Smooth muscle cell (in vitro differentiated cells): ENCODE data around the gene SLC2A6. TPM values are rescaled to one million over a fixed set of nuclear protein-coding genes. Genes with fewer than 3 reads are reported as not detected.

Experiments used
- DNase-seq: peaks from one replicate; lab custom pipeline; 2025; ENCODE audit not compliant: unreplicated experiment; lab: John Stamatoyannopoulos, UW
- H2AFZ ChIP-seq: fragments of 200-600 bp; sonication (generic); 2 replicates; pipeline ENCODE4 v1.6.0; 2016; ENCODE audit warnings: antibody characterized with exemption, low read depth, mild to moderate bottlenecking
- H3F3A ChIP-seq: fragments of 200-600 bp; sonication (generic); 2 replicates; pipeline ENCODE4 v1.6.0; 2017; ENCODE audit warnings: antibody characterized with exemption, low read depth
- H3K27ac ChIP-seq: fragments of 200-600 bp; sonication (generic); 2 replicates; pipeline ENCODE4 v1.5.1; 2016; ENCODE audit warnings: low read depth, mild to moderate bottlenecking
- H3K27me3 ChIP-seq: fragments of 200-600 bp; sonication (generic); 2 replicates; pipeline ENCODE4 v1.6.1; 2016; ENCODE audit warnings: low read depth, mild to moderate bottlenecking
- H3K36me3 ChIP-seq: fragments of 200-600 bp; sonication (generic); 2 replicates; pipeline ENCODE4 v1.5.1; 2016; ENCODE audit warnings: low read depth
- H3K4me1 ChIP-seq: fragments of 200-600 bp; sonication (generic); 2 replicates; pipeline ENCODE4 v1.5.1; 2016; ENCODE audit warnings: low read depth
- H3K4me2 ChIP-seq: fragments of 200-600 bp; sonication (generic); 2 replicates; pipeline ENCODE4 v1.6.0; 2016; ENCODE audit warnings: mild to moderate bottlenecking
- H3K4me3 ChIP-seq: fragments of 200-600 bp; sonication (generic); 2 replicates; pipeline ENCODE4 v1.5.1; 2016; ENCODE audit warnings: mild to moderate bottlenecking
- H3K79me2 ChIP-seq: fragments of 200-600 bp; sonication (generic); 2 replicates; pipeline ENCODE4 v1.6.0; 2016; ENCODE audit warnings: low read depth, mild to moderate bottlenecking
- H3K9ac ChIP-seq: fragments of 200-600 bp; sonication (generic); 2 replicates; pipeline ENCODE4 v1.6.0; 2016; ENCODE audit warnings: low read depth
- H3K9me3 ChIP-seq: fragments of 200-600 bp; sonication (generic); replicated peaks from 2 replicates; pipeline ENCODE4 v1.5.1; 2016; ENCODE audit warnings: low read depth
- H4K20me1 ChIP-seq: fragments of 200-600 bp; sonication (generic); 2 replicates; pipeline ENCODE4 v1.6.0; 2016; ENCODE audit warnings: low read depth
- WGBS: methylation state at CpG from one replicate; pipeline ENCODE4 v1.1.7; 2016; ENCODE audit warnings: low lambda C conversion rate; 5-methylcytosine and 5-hydroxymethylcytosine counted together
- polyA plus RNA-seq: library from polyadenylated mRNA; unstranded; fragments of >200 nt; fragmentation: Nextera tagmentation; extraction: Ambion mirVana; gene quantifications from 2 replicates; pipeline ENCODE4 v1.2.1, GENCODE V29; 2016
- total RNA-seq: library from RNA; depleted of rRNA; stranded (reverse); fragments of >200 nt; gene quantifications from 2 replicates; pipeline ENCODE4 v1.2.3, GENCODE V29; 2014
- TF ChIP-seq, protein P1 (sequence below): fragments of 200-600 bp; sonication (generic); IDR thresholded peaks from 2 replicates; pipeline ENCODE4 v1.5.1; 2017; ENCODE audit warnings: borderline replicate concordance, mild to moderate bottlenecking, antibody characterized with exemption; ENCODE audit not compliant: insufficient read depth, poor library complexity, severe bottlenecking

SLC2A6 gene
- total and polyA plus RNA-seq, 2 experiments from 2014 or later: 13.8 to 21.0 TPM

DNA sequence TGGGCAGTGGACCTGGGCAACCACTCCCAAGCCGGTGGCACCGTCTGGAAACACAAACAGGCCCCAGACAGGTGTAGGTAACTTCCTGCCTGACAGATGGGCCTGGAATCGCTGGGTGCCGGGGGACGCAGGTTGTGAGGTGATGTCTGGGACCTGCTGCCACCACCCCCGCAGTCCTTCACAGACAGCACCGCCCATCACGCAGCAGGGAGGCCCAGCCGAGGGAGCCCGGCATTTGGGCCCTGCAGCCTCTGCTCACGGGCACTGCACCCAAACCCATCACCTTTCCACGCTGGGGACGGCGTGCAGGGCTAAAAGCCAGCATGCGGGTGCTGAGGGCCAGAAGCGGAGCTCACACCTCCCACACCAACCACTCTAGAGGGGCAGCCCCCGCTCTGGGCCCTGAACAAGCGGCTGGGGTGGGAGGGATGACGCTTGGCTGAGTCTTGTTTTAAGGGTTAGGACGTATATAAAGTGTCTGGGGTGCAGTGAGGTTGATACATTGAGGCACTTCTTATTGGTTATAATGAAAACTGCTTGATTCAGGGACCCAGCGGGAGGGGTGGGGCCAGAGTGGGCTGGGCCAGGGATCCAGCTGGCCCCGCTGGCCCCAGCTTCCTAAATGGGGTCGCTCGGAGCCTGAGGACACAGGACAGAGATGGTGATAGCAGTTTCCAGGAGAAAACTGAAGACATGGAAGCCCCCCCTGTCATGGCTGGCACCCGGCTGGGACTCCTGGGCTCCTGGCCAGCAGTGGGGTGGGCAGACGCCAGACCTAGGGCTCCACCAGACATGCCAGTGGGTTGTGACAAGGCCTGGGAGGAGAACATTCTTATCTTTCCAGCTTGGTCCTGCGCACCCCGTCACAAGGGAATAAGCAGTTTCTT lies 34.6 kb upstream of the SLC2A6 start:
- H3K27ac ChIP-seq: no peak overlapping the region
- no peaks in the 10 kb centered on the region for H3K9me3 ChIP-seq
- no peak for DNase-seq
- H3K27me3 ChIP-seq: no peaks in the 10 kb centered on the region
- TF ChIP-seq, protein P1, sequence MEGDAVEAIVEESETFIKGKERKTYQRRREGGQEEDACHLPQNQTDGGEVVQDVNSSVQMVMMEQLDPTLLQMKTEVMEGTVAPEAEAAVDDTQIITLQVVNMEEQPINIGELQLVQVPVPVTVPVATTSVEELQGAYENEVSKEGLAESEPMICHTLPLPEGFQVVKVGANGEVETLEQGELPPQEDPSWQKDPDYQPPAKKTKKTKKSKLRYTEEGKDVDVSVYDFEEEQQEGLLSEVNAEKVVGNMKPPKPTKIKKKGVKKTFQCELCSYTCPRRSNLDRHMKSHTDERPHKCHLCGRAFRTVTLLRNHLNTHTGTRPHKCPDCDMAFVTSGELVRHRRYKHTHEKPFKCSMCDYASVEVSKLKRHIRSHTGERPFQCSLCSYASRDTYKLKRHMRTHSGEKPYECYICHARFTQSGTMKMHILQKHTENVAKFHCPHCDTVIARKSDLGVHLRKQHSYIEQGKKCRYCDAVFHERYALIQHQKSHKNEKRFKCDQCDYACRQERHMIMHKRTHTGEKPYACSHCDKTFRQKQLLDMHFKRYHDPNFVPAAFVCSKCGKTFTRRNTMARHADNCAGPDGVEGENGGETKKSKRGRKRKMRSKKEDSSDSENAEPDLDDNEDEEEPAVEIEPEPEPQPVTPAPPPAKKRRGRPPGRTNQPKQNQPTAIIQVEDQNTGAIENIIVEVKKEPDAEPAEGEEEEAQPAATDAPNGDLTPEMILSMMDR: no peak
- H3K36me3 ChIP-seq: no peaks in the 10 kb centered on the region
- no peak overlapping the region for H3K9ac ChIP-seq
- no peaks in the 10 kb centered on the region for H3K79me2 ChIP-seq
- WGBS: 86% methylated on average over 24 of the region's 28 CpGs
- no peak overlapping the region for H3K4me3 ChIP-seq
- H2AFZ ChIP-seq: no peak overlapping the region
- no peaks in the 10 kb centered on the region for H3F3A ChIP-seq
- no peak overlapping the region for H3K4me2 ChIP-seq
- H3K4me1 ChIP-seq: peaks cover 12% of the 10 kb centered on the region
- no peaks in the 10 kb centered on the region for H4K20me1 ChIP-seq

DNA sequence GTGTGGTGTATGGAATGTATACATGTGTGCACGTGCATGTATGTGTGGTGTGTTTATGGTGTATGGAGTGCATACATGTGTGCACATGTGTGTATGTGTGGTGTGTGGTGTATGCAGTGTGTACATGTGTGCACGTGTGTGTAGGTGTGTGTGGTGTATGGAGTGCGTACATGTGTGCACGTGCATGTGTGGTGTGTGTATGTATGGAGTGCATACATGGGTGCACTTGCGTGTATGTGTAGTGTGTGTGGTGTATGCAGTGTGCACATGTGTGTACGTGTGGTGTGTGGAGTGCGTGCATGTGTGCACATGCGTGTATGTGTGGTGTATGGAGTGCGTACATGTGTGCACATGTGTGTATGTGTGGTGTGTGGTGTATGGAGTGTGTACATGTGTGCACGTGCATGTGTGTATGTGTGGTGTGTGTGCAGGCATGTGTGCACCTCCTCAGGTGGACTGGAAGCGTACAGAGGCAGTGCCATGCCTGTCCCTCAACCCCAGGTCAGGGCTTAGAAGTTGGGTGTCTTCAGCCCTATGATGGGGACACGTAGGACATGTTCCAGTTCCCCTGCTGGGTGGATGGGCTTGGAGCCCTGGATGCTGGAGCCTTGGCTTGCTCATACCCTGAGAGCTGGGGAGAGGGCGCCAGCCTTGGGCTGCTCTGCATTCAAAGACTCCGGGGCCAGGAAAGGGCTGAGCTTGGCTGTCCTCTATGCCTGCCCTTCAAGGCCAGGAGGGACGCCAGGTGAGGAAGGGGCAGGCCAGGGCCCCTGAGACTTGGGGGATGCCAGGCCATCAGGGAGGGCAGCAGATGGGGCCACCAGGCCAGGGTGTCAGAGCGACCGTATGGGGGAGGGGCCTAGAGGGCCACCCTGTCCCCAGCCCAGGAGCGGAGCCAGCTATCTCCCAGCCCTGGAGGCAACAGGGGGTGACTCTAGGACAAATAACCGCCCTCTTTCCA lies 33.6 kb upstream of the SLC2A6 start:
- no peaks in the 10 kb centered on the region for H4K20me1 ChIP-seq
- H3K4me3 ChIP-seq: no peak overlapping the region
- no peak overlapping the region for H3K4me2 ChIP-seq
- 93% methylated on average over 19 of the region's 19 CpGs for WGBS
- no peaks in the 10 kb centered on the region for H3K27me3 ChIP-seq
- peaks cover 12% of the 10 kb centered on the region for H3K4me1 ChIP-seq
- H3K27ac ChIP-seq: no peak overlapping the region
- H3F3A ChIP-seq: no peaks in the 10 kb centered on the region
- H3K36me3 ChIP-seq: no peaks in the 10 kb centered on the region
- no peak overlapping the region for H2AFZ ChIP-seq
- H3K9me3 ChIP-seq: no peaks in the 10 kb centered on the region
- no peak for DNase-seq
- TF ChIP-seq, protein P1: no peak
- H3K9ac ChIP-seq: no peak overlapping the region
- no peaks in the 10 kb centered on the region for H3K79me2 ChIP-seq

DNA sequence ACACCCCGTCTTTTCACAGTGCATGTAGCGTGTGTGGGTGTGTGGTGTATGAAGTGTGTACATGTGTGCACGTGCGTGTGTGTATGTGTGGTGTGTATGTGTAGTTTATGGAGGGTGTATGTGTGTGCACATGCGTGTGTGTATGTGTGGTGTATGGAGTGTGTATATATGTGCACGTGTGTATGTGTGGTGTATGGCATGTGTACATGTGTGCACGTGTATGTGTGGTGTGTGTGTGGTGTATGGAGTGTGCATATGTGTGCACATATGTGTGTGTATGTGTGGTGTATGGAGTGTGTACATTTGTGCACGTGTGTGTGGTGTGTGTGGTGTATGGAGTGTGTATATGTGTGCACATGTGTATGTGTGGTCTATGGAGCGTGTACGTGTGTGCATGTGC lies 32.7 kb upstream of the SLC2A6 start:
- no peak overlapping the region for H3K27ac ChIP-seq
- no peaks in the 10 kb centered on the region for H3K27me3 ChIP-seq
- WGBS: 88% methylated on average over 10 of the region's 10 CpGs
- H3K36me3 ChIP-seq: no peaks in the 10 kb centered on the region
- no peak overlapping the region for H3K4me2 ChIP-seq
- H2AFZ ChIP-seq: no peak overlapping the region
- no peaks in the 10 kb centered on the region for H4K20me1 ChIP-seq
- no peak for DNase-seq
- no peaks in the 10 kb centered on the region for H3K79me2 ChIP-seq
- H3K9ac ChIP-seq: no peak overlapping the region
- no peak overlapping the region for H3K4me3 ChIP-seq
- peaks cover 12% of the 10 kb centered on the region for H3K4me1 ChIP-seq
- TF ChIP-seq, protein P1: no peak
- no peaks in the 10 kb centered on the region for H3K9me3 ChIP-seq
- H3F3A ChIP-seq: no peaks in the 10 kb centered on the region
